Measurements from ENCODE around the gene OGFOD2. TPM values are rescaled to one million over a fixed set of nuclear protein-coding genes. Genes with fewer than 3 reads are reported as not detected.

OGFOD2 gene
- polyA plus RNA-seq, 1 donor (not counting 4 experiments of a cell fraction or from before 2014, with no cell fraction given): 6.9 TPM

GRCh38 chr12:122999196-122999946 is 24.3 kb downstream of the OGFOD2 start:
- Histone ChIP-seq H3K9me3 (ENCODE audit: control insufficient read depth, low read depth, low read length) (no peaks in the 10 kb centered on the region), H3K4me2 (ENCODE audit: control insufficient read depth, extremely low read depth, insufficient read depth, low read depth, low read length) (no peak overlapping the region), H3K36me3 (ENCODE audit: control insufficient read depth in 2 of 2, extremely low read depth in 1 of 2, insufficient read depth in 2 of 2, low read length in 2 of 2) (peaks cover 0 to 7% of the 10 kb centered on the region in 2 experiments), H3K4me3 (ENCODE audit: control insufficient read depth in 2 of 3, extremely low read depth in 1 of 3, insufficient read depth in 2 of 3, low read depth in 1 of 3, low read length in 3 of 3) (no peak overlapping the region), H3K79me2 (ENCODE audit: control insufficient read depth, insufficient read depth, low read length) (no peaks in the 10 kb centered on the region), H4K20me1 (ENCODE audit: control insufficient read depth, extremely low read depth, insufficient read depth, low read length) (no peaks in the 10 kb centered on the region), H3K9me1 (ENCODE audit: control insufficient read depth, extremely low read depth, insufficient read depth, low read length) (no peaks in the 10 kb centered on the region), H3K9ac (ENCODE audit: control insufficient read depth, extremely low read depth, insufficient read depth, low read length) (no peak overlapping the region), H3K27me3 (ENCODE audit: control insufficient read depth, extremely low read depth, insufficient read depth, low read length) (no peaks in the 10 kb centered on the region), H3K27ac (ENCODE audit: control insufficient read depth, insufficient read depth, low read length) (no peak overlapping the region), H3K4me1 (ENCODE audit: control insufficient read depth, extremely low read depth, insufficient read depth, low read length) (no peaks in the 10 kb centered on the region), H2AFZ (ENCODE audit: control insufficient read depth, low read length) (no peak overlapping the region)
- no peak for DNase-seq (ENCODE audit: low read depth, low spot score)
- TF ChIP-seq CTCF (optimal IDR thresholded peaks at IDR 0.05 in 1 of 3, IDR thresholded peaks at IDR 0.05 in 1 of 3, conservative IDR thresholded peaks at IDR 0.05 in 1 of 3; ENCODE audit: extremely low read depth in 1 of 3, insufficient read depth in 2 of 3, low read length in 3 of 3) (no peak), EZH2 (IDR thresholded peaks at IDR 0.05; ENCODE audit: low read length) (no peak)
- dilution Hi-C loops (cut with MboI; ENCODE audit: extremely low pct_ligation_motif_present, low sequenced_read_pairs): no loop called here
- FAIRE-seq: no peak

GRCh38 chr12:122999986-123000420 is 25.0 kb downstream of the OGFOD2 start:
- dilution Hi-C loops (cut with MboI; ENCODE audit: extremely low pct_ligation_motif_present, low sequenced_read_pairs): no loop called here
- Histone ChIP-seq H2AFZ (ENCODE audit: control insufficient read depth, low read length) (no peak overlapping the region), H3K79me2 (ENCODE audit: control insufficient read depth, insufficient read depth, low read length) (no peaks in the 10 kb centered on the region), H3K4me1 (ENCODE audit: control insufficient read depth, extremely low read depth, insufficient read depth, low read length) (no peaks in the 10 kb centered on the region), H4K20me1 (ENCODE audit: control insufficient read depth, extremely low read depth, insufficient read depth, low read length) (no peaks in the 10 kb centered on the region), H3K36me3 (ENCODE audit: control insufficient read depth in 2 of 2, extremely low read depth in 1 of 2, insufficient read depth in 2 of 2, low read length in 2 of 2) (peaks cover 0 to 6% of the 10 kb centered on the region in 2 experiments), H3K27me3 (ENCODE audit: control insufficient read depth, extremely low read depth, insufficient read depth, low read length) (no peaks in the 10 kb centered on the region), H3K27ac (ENCODE audit: control insufficient read depth, insufficient read depth, low read length) (no peak overlapping the region), H3K4me2 (ENCODE audit: control insufficient read depth, extremely low read depth, insufficient read depth, low read depth, low read length) (no peak overlapping the region), H3K9ac (ENCODE audit: control insufficient read depth, extremely low read depth, insufficient read depth, low read length) (no peak overlapping the region), H3K4me3 (ENCODE audit: control insufficient read depth in 2 of 3, extremely low read depth in 1 of 3, insufficient read depth in 2 of 3, low read depth in 1 of 3, low read length in 3 of 3) (no peak overlapping the region), H3K9me1 (ENCODE audit: control insufficient read depth, extremely low read depth, insufficient read depth, low read length) (no peaks in the 10 kb centered on the region), H3K9me3 (ENCODE audit: control insufficient read depth, low read depth, low read length) (no peaks in the 10 kb centered on the region)
- TF ChIP-seq CTCF (optimal IDR thresholded peaks at IDR 0.05 in 1 of 3, IDR thresholded peaks at IDR 0.05 in 1 of 3, conservative IDR thresholded peaks at IDR 0.05 in 1 of 3; ENCODE audit: extremely low read depth in 1 of 3, insufficient read depth in 2 of 3, low read length in 3 of 3): no peak
- no peak for TF ChIP-seq EZH2 (IDR thresholded peaks at IDR 0.05; ENCODE audit: low read length)
- FAIRE-seq (no peak), DNase-seq (ENCODE audit: low read depth, low spot score) (no peak)
